GM19035 (cell line): ENCODE results near the gene GRID1.

ENCODE experiments used
- ATAC-seq: cut with Tn5 transposase; IDR thresholded peaks from one replicate; pipeline ENCODE4 v1.9.1; 2021; ENCODE audit not compliant: unreplicated experiment

GRID1 gene

DNA sequence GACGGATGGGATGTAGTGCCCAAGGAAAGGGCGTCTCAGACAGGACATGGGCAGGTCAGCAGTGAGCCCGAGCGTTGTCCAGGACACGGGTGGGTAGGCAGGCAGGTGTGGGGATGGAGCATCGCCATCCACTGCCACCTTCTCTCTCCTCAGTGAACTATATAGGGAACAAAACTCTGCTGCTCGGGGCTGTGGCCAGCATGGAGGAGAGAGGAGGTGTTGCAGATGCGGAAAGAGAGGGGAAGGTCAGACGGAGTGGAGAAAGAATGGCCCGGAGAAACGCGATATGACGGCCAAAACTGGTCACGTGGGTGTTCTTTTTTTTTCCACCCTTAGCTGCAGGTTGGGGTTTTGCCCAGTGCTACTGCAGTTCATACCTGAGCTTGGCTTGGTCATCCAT is 71.2 kb downstream of the GRID1 start:
- no peak for ATAC-seq

DNA sequence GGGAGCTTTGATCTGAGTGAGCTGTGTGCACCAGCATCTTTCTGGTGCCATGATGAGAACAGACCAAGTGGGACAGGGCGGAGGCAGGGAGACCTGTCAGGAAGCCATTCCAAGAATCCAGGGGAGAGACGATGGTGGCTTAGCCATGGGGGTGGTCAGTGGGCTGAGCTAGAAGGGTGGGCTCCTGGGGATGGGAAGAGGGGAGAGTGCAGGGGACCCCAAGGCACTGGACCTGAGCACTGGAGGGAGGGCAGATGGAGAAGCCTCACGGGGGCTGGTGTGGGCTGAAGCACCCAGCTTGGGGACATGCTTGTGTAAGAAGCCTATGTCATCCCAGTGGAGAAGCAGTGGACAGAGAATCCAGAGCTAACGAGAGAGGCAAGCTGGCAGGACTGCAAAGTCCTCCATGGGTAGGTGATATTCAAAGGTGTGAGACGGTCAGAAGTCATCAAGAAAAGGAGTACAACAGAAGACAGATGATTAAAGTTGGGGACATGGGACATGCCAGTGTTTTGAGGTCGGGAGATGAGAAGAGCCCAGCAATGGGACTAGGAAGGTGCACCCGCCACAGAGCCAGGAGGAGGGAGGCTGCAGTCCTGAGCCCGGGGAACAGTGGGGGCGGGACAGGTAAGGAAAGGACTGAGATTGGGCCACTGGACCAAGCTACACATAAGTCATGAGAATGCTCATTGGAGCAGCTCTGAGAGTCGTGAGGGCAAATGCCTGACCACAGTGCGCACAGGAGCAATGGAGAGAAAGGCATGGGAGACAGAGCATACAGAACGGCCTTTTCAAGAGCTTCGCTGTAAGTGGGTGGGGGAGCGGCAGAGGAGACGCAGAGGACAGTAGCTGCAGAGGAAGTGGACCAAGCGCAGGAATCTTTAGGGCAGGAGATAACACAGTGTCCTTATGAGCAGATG is 72.0 kb downstream of the GRID1 start:
- no peak for ATAC-seq

DNA sequence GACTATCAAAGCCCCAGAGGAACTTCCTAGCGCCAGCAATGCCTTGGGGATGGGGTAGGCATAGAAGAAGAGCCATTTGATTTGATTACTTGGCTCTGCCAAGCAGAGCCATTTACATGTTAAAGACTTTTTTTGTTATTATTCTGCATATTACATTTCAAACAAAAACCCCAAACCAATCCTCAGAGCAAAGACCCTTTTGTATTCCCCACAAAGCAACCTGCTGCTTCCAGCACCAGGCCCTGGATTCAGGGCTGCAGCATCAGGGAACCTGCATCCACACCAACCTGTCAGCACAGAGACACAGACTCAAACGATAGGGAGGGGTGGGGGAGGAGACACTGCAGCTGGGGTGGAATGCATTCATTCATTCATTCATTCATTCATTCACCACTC is 73.2 kb downstream of the GRID1 start:
- no peak for ATAC-seq

DNA sequence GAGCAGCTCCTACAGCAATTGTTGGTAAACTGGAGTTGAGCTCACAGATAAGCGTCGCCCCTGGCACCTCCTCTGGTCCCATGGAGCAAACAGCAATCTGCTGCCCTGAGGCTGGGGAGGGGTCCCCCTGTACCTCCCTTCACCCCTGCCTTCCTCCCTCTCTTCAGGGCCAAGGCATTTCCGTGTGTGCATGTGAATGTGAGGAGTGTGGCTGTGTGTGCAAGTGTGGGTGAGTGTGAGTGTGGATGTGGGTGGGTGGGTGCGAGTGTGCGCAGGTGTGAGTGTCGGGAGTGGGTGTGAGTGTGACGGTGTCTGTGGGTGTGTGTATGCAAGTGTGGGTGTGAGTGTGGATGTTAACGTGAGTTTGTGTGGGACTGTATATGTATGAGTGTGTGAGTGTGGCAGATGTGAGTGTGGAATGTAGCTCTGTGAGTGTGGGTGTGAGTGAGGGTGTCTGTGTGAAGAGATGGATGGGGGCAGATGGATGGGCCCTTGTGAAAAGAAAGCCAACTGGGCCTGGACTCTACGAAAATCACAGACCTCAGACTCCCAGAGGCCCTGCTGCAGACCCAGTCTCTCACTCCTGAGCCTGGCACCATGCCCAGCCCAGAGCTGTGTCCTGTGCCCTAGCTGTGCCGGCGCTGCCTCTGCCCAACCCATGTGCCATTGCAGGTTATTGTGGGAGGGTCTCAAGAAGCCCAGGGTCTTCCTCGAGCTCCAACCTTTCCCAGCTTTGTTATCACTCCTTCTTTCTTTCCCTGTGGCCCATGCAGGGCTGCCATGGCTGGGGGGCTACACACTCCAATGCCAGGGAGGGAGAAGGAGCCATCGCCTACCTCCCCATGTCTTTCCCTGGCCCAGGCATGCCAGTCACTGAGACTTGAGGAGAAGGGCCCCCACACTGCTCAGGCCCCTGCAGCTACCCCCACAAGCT is 73.9 kb downstream of the GRID1 start:
- no peak for ATAC-seq

DNA sequence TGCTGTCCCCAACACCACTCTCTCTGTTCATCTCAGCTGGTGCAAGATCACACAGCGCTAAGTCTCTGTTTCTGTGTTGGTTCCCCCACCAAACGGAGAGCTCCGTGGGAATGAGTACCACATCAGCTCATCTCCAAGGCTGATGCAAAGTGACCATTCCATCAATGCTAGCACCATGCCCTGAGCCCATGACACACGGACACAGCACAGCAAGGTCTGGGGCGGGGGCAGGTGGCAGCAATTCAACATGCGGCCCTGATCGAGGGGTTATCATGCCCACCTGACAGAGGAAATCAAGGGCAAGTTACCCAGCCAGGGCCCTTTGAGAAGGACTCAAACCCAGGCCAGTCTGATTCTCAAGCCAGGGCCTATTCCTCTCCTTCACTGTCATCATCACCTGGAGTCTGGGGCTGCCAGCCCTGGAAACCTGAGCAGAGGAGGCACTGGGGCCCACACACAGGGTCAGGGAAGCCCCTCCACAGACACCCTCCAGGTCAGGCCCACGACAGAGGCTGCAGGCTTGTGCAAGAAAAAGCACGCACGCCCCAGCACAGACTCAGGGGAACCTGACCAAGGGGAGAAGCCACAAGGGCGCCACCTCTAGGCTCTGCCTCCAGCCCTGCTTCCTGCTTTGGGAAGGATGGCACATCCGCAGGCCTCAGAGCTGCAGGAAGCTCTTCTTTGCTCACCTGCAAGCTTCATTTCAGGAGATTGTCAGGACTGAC is 74.8 kb downstream of the GRID1 start:
- no peak for ATAC-seq

DNA sequence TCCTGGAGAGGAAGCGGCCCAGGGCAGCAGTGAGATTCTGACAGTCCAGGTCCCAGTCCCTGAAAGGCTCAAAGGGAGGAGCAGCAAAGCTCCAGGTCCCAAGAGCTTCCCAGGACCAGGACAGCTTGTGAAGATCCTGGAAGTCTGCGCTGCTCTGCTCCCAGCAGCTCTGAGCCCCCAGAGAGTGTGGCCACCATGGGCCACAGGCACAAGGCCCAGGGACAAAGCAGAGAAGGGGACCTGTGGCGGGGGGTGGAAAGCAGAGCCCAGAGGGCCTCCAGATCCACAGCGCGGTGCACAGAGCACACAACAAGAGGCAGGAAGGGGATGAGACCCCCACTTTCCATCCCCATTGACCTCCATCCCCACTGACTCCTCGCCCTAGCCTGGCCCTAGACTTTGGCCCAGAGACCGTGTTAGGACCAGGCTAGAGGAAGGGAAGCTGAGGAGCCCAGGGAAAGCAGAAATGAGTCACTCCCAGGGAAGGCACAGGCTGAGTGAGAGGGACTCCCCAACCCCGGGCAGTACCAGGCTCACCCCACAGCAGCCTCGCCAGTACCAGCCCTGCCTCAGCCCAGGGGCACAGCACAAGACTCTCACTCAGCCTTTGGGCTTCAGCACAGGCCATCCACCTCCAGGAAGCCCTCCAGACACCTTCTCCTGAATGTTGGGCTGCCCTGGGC is 75.5 kb downstream of the GRID1 start:
- ATAC-seq, result no peak

DNA sequence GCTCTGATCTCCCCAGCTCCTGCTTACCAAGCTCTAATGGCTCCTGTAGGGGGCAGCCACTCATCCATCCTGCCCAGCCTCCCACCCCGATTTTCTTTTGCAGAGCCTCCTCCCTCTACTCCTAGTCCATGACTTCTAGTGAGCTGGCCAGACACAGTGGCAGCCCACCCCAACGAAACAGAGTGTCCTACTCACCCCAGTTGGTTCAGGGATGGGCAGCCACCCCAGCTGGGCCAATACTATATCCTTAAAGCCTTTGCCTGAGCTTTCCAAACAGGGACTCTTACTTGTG is 77.1 kb downstream of the GRID1 start:
- ATAC-seq, result no peak

DNA sequence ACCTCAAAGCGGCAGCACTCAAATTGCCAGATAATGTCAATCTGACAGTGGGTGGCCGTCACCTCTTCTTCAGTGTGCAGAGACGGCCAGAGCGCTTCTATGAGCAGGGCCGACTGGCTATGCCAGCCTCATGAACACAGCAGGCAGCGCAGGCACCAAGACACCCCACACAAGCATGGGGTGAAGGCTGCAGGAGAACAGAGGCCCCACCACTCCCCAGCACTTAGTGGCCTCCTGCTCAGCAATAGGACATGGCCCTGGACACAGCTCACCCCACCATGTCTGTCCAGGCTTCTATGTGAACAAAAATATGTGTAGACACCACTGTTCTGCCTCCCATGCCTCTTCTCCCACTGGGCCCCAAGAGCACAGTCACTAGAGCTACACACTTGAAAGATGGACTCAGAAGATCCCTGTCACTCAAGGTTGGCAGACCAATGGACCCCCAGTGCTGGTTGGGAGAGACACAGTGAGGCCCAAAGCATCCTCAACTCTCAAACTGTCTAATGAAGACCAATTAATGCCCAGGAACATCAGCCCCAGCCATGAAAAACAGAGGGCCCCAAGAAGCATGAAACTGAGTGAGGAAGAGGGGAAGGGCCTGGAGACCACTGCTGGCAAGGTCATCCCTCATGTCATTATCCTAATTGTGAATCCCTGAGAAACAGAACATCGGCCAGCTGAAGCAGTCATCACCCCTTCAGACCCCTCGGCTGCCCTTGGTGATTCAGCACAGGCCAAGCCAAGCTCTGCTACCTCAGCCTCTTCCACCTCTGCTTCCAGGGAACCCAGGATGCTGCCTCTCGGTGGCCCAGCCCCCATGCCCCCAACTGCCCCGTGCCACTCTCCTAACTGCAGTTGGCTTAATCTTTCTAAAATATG is 77.7 kb downstream of the GRID1 start:
- no peak for ATAC-seq

DNA sequence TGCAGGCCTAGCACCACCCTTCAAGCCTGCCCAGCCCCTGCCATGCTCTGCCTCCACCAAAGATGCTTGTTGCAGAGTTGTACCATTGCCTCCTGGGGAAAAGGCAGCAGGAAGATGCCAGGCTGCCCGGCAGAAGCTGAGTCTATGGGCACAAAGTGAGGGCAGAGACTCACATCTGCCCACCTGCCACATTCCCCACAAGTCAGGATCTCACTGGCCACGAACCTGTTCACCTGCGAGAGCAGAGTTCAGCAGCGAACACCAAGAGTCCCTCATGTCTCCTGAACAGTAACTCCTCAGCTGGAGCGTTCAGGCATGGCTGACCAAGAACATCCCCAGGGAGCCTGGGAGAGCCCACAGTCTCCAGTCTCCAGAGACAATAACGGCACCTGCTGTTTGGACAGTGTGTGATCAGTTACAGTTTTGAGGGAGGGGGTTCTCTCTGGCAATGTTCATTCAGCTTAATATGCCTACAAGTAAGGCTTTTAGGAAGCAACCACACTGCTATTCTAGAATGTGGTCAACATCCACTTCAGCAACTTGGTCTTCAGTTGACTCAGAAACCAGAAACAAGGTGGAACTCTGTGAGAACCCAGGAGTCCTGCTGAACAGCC is 78.5 kb downstream of the GRID1 start:
- no peak for ATAC-seq

DNA sequence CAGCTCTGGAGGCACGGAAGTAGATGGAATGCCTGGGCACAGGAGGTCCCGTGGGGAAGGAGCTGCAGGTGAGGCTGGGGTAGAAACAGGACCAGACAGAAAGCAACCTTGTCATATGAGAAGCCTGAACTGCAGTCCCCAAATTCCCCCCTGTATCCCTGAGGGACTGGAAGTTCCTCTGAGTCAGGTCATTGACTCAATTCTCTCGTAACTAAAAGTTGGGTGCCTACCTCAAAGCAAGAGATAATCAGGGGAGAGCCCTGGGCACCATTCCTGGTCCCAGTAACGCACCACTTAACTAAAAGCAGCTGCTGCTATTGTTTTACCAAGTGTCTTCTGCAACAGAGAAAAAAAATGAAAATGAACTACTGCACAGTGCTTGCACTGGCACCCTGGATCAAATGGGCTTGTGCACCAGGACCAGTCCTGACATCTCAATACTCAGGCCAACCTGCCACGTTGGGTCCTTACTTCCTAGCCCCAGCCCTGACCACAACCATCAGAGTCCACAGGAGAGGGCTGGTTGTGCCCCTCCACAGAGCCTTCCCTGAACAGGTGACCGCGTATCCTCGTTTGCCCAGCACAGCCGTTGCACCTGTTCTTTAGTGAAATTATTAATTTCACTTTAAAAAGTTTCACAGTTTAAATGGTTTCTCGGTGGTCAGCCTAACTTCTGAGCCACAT is 79.3 kb downstream of the GRID1 start:
- ATAC-seq, result no peak

DNA sequence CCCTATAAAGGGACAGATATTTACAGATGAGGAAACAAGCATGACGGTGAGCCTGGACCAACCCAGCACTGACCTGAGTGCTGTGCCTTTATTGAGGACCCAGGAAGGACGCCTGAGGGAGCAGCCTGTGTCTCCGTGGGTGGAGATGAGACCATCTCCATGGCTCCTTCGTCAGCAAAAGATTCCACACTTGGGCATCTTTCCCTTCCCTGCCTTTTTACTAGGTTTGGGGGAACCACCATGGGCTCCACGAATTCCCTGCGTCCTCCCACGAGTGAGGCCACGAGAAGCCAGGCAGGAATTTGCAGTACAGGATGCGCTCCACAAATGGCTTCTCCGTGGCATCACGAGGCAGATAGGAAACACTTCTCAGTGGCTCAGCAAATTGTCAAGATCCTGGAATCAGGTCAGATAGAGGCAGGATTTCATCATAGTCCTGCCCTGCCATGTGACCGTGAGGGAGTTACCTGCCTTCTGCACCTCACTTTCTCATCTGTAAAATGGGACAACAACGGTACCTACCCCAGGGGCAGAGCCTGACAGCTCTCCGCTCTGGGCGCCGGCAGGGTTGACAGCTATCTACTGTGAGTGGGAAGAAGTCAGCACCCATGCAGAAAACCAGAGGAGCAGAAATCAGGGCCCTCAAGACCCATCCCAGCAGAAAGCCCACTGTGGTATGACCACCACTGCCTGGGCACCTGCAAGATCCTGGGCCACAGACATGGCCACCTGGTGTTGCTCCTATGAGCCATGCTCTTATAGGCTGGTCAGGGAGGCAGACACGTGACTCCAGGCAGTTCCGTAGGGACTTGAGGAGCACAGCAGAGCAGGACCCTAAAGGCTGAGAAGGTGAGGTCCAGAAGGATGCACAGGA is 80.1 kb downstream of the GRID1 start:
- ATAC-seq, result no peak

DNA sequence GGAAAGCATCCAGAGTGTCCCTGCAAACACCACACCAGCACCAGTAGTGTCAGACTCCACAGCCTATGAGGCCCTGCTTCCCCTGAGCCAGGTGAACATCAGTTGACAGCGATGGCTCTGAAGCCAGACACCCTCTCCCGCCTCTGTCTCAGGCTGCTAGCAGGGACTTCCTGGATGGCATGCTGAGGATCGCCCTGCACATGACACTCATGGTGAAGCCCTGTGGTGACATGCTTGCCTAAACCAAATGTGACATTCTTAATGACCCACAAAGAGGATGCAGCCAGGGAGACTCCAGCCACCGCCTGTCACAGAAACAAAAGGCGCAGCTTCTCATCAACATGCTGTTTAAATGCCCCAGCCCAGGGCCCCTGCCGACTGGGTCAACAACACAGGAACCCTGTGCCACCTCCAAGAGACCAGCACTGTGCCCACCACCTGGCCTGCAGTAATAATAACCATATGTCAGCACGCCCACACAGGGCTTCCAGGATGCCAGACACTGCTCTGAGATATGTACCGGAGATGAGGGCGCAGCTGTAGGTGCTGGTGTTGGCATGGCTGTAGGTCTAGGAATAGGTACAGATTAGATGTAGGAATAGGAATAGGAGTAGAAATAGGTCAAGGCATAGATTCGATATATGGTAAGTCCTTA is 81.3 kb downstream of the GRID1 start:
- no peak for ATAC-seq

DNA sequence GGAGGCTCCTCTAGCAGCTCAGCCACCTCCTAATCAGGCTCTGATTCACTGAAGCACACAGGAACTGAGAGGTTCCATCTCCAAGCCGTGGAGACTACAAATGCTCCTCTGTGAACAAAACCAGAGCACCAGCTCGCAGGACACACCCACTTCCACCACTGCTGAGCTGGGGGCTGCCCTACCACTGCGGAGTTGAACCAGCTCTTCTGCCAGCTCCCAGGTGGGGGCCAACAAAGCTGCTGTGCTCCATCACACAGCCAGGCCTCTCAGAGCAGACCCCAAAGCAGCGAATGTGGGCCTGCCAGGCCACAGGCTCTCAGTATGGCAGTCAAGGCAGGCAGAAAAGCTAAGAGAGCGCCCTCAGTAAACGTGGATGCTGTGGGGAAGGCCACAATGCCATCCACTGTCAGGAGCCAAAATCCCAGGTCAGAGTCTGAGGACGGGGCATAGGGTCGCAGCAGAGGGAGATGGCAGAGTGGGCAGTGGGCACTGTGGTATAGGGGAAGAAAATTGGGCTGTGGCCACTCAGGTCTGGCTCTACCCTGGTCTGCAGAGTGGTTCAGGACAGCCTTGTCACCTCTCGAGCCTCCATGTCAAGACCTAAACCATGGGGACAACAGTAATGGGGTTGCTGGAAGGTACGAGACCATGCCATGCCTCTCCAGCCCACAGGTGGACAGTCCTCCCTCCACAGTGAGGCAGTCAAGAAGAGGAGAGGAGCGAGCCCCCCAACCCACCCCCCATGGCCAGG is 82.1 kb downstream of the GRID1 start:
- no peak for ATAC-seq

DNA sequence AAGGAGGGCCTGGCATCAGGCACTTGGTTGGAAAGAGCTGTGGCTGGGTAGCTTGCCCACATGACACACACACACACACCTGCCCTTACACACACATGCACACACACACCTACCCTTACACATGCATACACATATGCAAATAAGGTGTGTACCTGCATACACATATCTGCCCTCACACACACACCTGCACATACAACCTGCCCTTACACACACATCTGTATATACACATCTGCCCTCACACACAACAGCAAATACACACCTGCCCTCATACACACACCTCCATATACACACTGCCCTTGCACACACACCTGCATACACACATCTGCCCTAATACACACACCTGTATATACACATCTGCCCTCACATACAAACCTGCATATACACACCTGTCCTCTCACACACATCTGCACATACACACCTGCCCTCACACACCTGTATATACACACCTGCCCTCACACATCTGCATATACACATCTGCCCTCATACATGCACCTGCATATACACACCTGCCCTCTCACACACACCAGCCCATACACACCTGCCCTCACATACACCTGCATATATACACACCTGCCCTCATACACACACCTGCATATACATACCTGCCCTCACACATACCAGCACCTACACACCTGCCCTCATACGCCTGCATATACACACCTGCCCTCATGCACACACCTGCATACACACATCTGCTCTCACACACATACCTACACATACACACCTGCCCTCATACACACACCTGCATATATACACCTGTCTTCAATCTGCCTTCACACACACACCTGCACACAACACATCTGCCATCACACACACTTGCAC is 82.9 kb downstream of the GRID1 start:
- ATAC-seq, result no peak

DNA sequence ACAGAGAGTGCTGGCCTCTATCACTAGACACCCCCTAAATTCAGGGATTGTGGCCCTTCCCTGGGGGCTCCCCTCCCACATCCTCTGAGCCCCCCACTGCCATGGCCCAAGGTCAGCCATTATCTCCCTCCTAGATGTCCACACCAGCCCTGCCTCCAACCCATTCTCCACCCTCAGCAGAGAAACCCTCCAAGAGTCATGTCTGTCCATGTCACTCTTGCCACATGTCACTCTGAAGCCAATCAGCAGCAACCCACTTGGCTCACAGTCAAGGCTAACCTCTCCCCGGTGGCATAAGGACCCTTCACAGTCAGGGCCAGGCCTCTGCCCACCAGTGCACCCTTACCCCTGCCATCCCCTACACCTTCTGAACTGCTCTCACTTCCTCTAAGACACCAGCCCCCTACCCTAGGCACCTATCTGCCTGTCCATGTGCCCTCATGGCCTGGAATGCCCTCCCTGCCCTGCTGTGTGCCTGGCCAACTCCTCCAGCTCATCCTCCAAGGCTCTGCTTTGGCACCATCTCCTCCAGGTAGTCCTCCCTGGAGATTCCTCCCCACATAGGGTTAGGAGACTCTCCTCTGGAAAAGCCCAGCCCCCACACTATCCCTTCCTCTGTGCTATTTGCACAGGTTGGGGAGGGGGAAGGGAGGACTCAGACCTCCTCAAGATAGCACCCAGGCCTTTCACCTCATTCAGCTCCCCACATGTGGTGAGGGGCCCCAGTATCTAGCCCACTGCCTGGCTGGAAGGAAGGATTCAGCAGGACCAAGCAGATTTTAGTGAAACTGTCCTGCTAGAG is 83.7 kb downstream of the GRID1 start:
- ATAC-seq, result no peak
